ENCODE data around the gene UGT1A3. TPM values are rescaled to one million over a fixed set of nuclear protein-coding genes. Genes with fewer than 3 reads are reported as not detected.

UGT1A3 gene
- total and polyA plus RNA-seq, 2 donors (not counting 1 experiment from before 2014, with no cell fraction given) = not detected

GRCh38 chr2:233773854-233774253 is 45.0 kb downstream of the UGT1A3 start:
- no peaks in the 10 kb centered on the region for H3K79me2 ChIP-seq (ENCODE audit: control insufficient read depth, insufficient read depth, low read length)
- no peak overlapping the region for H3K4me2 ChIP-seq (replicated peaks; ENCODE audit: low read depth, low read length, poor library complexity, severe bottlenecking)
- intact Hi-C loops (cut with micrococcal nuclease) = no loop called here
- Mint-ChIP-seq H3K27me3 (peaks cover 17% of the 10 kb centered on the region), H3K4me3 (no peak overlapping the region), H3K9me3 (ENCODE audit: insufficient read depth) (peaks cover 7% of the 10 kb centered on the region), H3K27ac (no peak overlapping the region), H3K4me1 (no peaks in the 10 kb centered on the region)
- no peaks in the 10 kb centered on the region for H3K4me1 ChIP-seq (ENCODE audit: control insufficient read depth in 2 of 2, insufficient read depth in 2 of 2, low read length in 2 of 2)
- ATAC-seq (ENCODE audit: low read depth) = no peak
- no peak overlapping the region for H3K9ac ChIP-seq (ENCODE audit: low read length)
- 88% methylated on average over 4 of the region's 5 CpGs for WGBS (ENCODE audit: insufficient coverage)
- ChIA-PET CTCF (no interaction called here), POLR2A (no interaction called here)
- no peak for TF ChIP-seq CTCF (IDR thresholded peaks at IDR 0.05)
- TF ChIP-seq EZH2 (IDR thresholded peaks at IDR 0.05; ENCODE audit: borderline replicate concordance, insufficient read depth, low read depth, low read length, poor library complexity, severe bottlenecking) = no peak
- peaks cover 0 to 20% (median 8%) of the 10 kb centered on the region in 3 donors for H3K9me3 ChIP-seq (ENCODE audit: control extremely low read depth in 1 of 3, control insufficient read depth in 2 of 3, insufficient read depth in 1 of 3, low read length in 2 of 3)
- H3K27me3 ChIP-seq (replicated peaks in 1 of 4; ENCODE audit: control extremely low read depth in 1 of 4, control insufficient read depth in 3 of 4, insufficient read depth in 4 of 4, low read length in 3 of 4) = peaks cover 0 to 8% (median 1%) of the 10 kb centered on the region in 4 experiments
- no peaks in the 10 kb centered on the region for H4K20me1 ChIP-seq (ENCODE audit: control insufficient read depth, insufficient read depth, low read length, poor library complexity, severe bottlenecking)
- H3K36me3 ChIP-seq (replicated peaks in 1 of 2; ENCODE audit: control extremely low read depth in 1 of 2, control insufficient read depth in 1 of 2, extremely low read depth in 1 of 2, insufficient read depth in 2 of 2, low read length in 1 of 2) = no peaks in the 10 kb centered on the region
- no peak for DNase-seq
- no peak overlapping the region for H3K27ac ChIP-seq (ENCODE audit: low read length in 2 of 2)
- no peak overlapping the region for H3K4me3 ChIP-seq (ENCODE audit: control extremely low read depth in 1 of 5, extremely low read depth in 1 of 5, insufficient read depth in 1 of 5, low read depth in 2 of 5, low read length in 4 of 5)
- H2AFZ ChIP-seq (ENCODE audit: insufficient read depth, low read depth, low read length, poor library complexity, severe bottlenecking) = no peak overlapping the region

- TF ChIP-seq EZH2 (IDR thresholded peaks at IDR 0.05; ENCODE audit: borderline replicate concordance, insufficient read depth, low read depth, low read length, poor library complexity, severe bottlenecking) (no peak), CTCF (IDR thresholded peaks at IDR 0.05) (no peak)
- Histone ChIP-seq H3K79me2 (ENCODE audit: control insufficient read depth, insufficient read depth, low read length) (no peaks in the 10 kb centered on the region), H3K4me3 (ENCODE audit: control extremely low read depth in 1 of 5, extremely low read depth in 1 of 5, insufficient read depth in 1 of 5, low read depth in 2 of 5, low read length in 4 of 5) (no peak overlapping the region), H4K20me1 (ENCODE audit: control insufficient read depth, insufficient read depth, low read length, poor library complexity, severe bottlenecking) (no peaks in the 10 kb centered on the region), H3K27me3 (replicated peaks in 1 of 4; ENCODE audit: control extremely low read depth in 1 of 4, control insufficient read depth in 3 of 4, insufficient read depth in 4 of 4, low read length in 3 of 4) (peaks cover 0 to 12% (median 1%) of the 10 kb centered on the region in 4 experiments), H3K4me2 (replicated peaks; ENCODE audit: low read depth, low read length, poor library complexity, severe bottlenecking) (no peak overlapping the region), H3K36me3 (replicated peaks in 1 of 2; ENCODE audit: control extremely low read depth in 1 of 2, control insufficient read depth in 1 of 2, extremely low read depth in 1 of 2, insufficient read depth in 2 of 2, low read length in 1 of 2) (no peaks in the 10 kb centered on the region), H3K9me3 (ENCODE audit: control extremely low read depth in 1 of 3, control insufficient read depth in 2 of 3, insufficient read depth in 1 of 3, low read length in 2 of 3) (peaks cover 0 to 24% (median 8%) of the 10 kb centered on the region in 3 donors), H3K27ac (ENCODE audit: low read length in 2 of 2) (no peak overlapping the region), H3K4me1 (ENCODE audit: control insufficient read depth in 2 of 2, insufficient read depth in 2 of 2, low read length in 2 of 2) (no peaks in the 10 kb centered on the region), H2AFZ (ENCODE audit: insufficient read depth, low read depth, low read length, poor library complexity, severe bottlenecking) (no peak overlapping the region), H3K9ac (ENCODE audit: low read length) (no peak overlapping the region)
- H3K4me3 Mint-ChIP-seq = no peak overlapping the region
- no peak overlapping the region for H3K27ac Mint-ChIP-seq
- 96% methylated on average over 5 of the region's 6 CpGs for WGBS (ENCODE audit: insufficient coverage)
- POLR2A ChIA-PET = no interaction called here
- no peak for DNase-seq
- intact Hi-C loops (cut with micrococcal nuclease) = no loop called here
- CTCF ChIA-PET = no interaction called here
- peaks cover 18% of the 10 kb centered on the region for H3K27me3 Mint-ChIP-seq
- ATAC-seq (ENCODE audit: low read depth) = no peak
- H3K4me1 Mint-ChIP-seq = no peaks in the 10 kb centered on the region
- H3K9me3 Mint-ChIP-seq (ENCODE audit: insufficient read depth) = peaks cover 7% of the 10 kb centered on the region
Observed at GRCh38 chr2:233775414-233775813, 46.6 kb downstream of the UGT1A3 start.

All from B cell (primary cell).